Renal cortical epithelial cell (primary cell): ENCODE data around the gene POU5F1. TPM values are rescaled to one million over a fixed set of nuclear protein-coding genes. Genes with fewer than 3 reads are reported as not detected.

Experiments
- DNase-seq: peaks from one replicate; pipeline ENCODE4 v3.0.0-alpha.2; 2011; ENCODE audit warnings: low read depth
- total RNA-seq: library from RNA; depleted of rRNA; stranded (reverse); fragments of >200 nt; gene quantifications from 2 replicates; pipeline ENCODE4 v1.2.3, GENCODE V29; 2014

The POU5F1 gene
- total RNA-seq, 1 donor from 2014 or later: 11.3 TPM

- DNase-seq: no peak
These were observed 26.0 kb downstream of the POU5F1 start for GRCh38 chr6:31144296-31144969.

- DNase-seq: peak; percentile 34
These were observed 27.3 kb downstream of the POU5F1 start for GRCh38 chr6:31143148-31143547.

GRCh38 chr6:31142361-31142761 is 28.1 kb downstream of the POU5F1 start:
- no peak for DNase-seq

- no peak for DNase-seq
These were observed 29.8 kb downstream of the POU5F1 start for GRCh38 chr6:31140643-31141042.

- DNase-seq: peak; percentile 51
These were observed 30.9 kb downstream of the POU5F1 start for GRCh38 chr6:31139599-31139998.

GRCh38 chr6:31138982-31139381 is 31.5 kb downstream of the POU5F1 start, which contains the start of gene PSORS1C2:
Gene PSORS1C2, minus strand, starts transcription at chr6:31139066. Its CDS starts 40 bp downstream, at chr6:31139026.
- DNase-seq: no peak

- DNase-seq: no peak
These were observed 34.8 kb downstream of the POU5F1 start for GRCh38 chr6:31135710-31136109.

- no peak for DNase-seq
These were observed 37.7 kb downstream of the POU5F1 start for GRCh38 chr6:31132806-31133205.

GRCh38 chr6:31131595-31131994 is 38.9 kb downstream of the POU5F1 start:
- no peak for DNase-seq

- DNase-seq: no peak
These were observed 39.7 kb downstream of the POU5F1 start for GRCh38 chr6:31130751-31131150.

- no peak for DNase-seq
These were observed 41.4 kb downstream of the POU5F1 start for GRCh38 chr6:31129130-31129529.

GRCh38 chr6:31128093-31128676 is 42.3 kb downstream of the POU5F1 start:
- peak; percentile 41 for DNase-seq

- DNase-seq: no peak
These were observed 43.9 kb downstream of the POU5F1 start for GRCh38 chr6:31126396-31127175.

GRCh38 chr6:31125586-31126363 is 44.7 kb downstream of the POU5F1 start:
- DNase-seq: peak; percentile 61

- DNase-seq: peak; percentile 80
These were observed 45.3 kb downstream of the POU5F1 start for GRCh38 chr6:31125162-31125561.

GRCh38 chr6:31122791-31123706 is 47.4 kb downstream of the POU5F1 start:
- DNase-seq: peak; percentile 92

GRCh38 chr6:31121131-31121790 is 49.2 kb downstream of the POU5F1 start:
- no peak for DNase-seq

GRCh38 chr6:31120151-31120915 is 50.1 kb downstream of the POU5F1 start, which contains the start of gene CDSN:
Gene CDSN, minus strand, starts transcription at chr6:31120446. Its CDS starts 27 bp downstream, at chr6:31120419.
- no peak for DNase-seq

GRCh38 chr6:31118178-31118577 is 52.3 kb downstream of the POU5F1 start:
- no peak for DNase-seq
